NCI-H1694 treated with DMSO at 0.1 percent for 48 hours (cell line): ENCODE data around the gene SHISA7.
"Not testable (repeated sequence)": the region's sequence is repeated elsewhere in the genome, so short reads cannot be mapped to it uniquely, and the experiment has no call there.

Source experiments
- DNase-seq: peaks from one replicate; lab custom pipeline; 2025; lab: John Stamatoyannopoulos, UW

Gene SHISA7

DNA sequence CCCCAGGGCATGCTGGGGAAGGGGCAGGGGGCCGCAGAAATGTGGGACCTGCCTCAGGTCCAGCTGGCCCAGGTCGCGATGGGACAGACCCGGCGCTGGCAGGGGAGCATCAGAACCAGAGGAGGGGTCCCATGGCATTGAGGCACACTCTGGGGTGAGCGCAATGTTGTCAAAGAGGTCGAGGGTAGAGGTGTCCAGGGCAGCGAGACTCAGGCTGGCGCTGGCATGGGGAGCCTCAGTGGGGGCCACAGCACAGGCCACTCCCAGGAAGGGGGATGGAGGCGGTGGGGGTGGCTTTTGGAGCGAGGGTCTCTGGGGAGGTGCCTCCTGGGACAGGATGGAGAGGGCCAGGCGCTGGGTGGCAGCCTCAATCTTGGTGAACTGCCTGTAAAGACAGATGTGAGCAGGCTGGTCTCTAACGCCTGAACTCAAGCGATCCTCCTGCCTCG lies 20.5 kb upstream of the SHISA7 start:
- DNase-seq: no peak

DNA sequence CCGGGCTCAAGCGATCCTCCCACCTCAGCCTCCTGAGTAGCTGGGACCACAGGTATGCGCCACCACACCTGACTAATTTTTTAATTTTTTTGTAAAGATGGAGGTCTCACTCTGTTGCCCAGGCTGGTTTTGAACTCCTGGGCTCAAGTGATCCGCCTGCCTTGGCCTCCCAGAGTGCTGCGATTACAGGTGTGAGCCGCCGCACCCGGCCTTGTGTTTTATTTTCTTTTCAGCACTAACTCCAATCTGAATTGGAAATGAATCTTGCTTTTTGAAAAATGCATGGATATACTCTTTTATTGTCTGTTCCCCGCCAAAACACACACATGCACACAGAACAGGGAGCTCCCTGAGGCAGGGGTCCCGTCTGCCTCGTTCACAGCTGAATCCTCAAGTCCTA lies 19.6 kb upstream of the SHISA7 start:
- DNase-seq: no peak

DNA sequence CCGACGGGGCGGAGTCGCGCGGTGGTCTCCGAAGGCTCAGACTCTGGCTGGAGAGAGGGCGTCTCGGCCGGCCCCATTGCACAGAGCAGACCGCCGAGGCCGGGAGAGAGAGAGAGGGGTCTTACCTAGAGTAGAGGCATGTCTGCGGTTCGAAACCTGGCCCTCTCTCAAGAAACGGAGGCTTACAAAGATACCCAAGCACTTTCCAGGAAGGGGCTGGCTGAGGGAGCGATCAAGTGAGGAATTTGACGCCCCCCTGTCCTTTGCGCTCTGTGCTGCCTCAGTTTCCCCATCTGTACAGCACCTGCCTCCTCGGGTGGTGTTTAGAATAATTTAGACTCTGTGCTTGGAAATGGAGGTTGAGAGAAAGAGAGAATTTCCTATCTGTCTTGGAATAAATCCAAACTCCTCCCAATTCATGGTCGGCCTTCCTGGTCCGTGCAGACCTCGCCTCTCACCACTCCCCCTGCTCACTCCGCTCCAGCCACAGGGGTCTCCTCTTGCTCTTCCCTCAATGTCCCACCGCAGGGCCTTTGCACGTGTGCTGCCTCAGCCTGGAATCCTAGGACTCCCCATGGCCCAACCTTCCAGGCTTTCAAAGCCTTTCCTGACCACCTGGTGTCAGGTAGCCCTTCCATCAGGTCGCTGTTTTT lies 19.0 kb upstream of the SHISA7 start:
- DNase-seq: no peak

DNA sequence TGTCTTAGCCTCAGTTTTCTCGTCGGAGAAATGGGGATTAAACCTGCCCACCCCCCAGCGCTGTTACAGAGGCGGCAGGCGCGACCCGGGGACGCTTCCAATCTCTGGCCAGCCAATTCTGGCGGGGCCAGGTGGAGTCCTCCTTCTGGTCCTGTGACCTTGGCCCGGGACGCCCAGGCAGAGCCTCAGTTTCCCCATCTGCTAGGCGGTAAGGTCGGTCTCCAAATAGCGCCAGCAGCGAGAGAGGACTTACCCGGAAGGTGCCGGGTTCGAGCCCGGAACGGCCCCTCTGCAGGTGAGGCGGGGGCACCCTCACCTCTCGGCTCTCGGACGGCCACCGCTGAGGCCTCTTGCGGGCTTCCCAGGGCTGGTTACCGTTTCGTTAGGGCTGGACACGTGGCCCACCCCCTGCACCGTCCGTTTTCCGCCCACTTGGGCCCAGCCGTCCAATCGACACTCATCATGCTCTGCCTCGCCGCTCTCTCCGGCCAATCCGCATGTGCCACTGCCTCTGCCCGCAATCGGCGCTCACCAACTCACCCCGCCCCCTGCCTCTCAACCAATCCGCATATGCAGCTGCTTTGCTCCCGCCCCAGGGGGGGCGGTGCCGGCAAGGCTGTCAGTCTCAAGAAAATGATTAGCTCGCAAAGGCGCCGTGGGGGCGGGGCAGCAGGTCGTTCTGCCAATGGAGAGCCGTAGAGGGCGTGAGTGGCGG lies 18.3 kb upstream of the SHISA7 start, which contains the start of gene ISOC2:
ISOC2 (minus strand) TSS at position 384 of the 715 bp plus-strand sequence. CDS start 5,156 bp downstream, outside the sequence.
- peak; percentile 98 for DNase-seq

DNA sequence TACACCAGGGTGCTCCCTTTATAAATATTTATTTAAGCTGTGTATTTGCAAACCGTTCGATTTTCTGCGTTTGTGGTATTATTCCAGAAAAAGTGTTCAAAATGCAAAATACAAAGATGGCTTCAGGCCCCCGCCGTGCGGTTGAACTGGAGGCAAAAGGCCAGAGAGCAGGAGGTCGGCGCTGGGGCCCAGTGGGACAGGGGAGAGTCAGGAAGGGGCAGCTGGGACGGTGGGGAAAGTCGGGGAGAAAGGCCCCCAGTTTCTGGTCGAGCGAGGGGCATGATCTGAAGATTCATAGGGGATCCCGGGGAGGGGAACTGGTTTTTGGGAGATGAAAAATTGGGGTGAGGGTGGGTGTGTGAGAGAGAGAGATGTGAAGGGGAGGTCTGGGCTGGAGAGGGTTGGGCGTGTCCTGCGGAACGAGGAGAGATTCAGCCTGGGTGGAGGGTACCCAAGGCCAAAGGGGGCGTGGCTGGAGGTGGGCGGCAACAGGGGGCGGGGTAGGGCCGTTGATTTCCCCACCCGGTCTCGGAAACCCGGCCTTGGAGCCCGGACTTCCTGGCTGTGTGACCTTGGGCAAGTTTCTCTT lies 17.7 kb upstream of the SHISA7 start:
- peak; percentile 34 for DNase-seq

DNA sequence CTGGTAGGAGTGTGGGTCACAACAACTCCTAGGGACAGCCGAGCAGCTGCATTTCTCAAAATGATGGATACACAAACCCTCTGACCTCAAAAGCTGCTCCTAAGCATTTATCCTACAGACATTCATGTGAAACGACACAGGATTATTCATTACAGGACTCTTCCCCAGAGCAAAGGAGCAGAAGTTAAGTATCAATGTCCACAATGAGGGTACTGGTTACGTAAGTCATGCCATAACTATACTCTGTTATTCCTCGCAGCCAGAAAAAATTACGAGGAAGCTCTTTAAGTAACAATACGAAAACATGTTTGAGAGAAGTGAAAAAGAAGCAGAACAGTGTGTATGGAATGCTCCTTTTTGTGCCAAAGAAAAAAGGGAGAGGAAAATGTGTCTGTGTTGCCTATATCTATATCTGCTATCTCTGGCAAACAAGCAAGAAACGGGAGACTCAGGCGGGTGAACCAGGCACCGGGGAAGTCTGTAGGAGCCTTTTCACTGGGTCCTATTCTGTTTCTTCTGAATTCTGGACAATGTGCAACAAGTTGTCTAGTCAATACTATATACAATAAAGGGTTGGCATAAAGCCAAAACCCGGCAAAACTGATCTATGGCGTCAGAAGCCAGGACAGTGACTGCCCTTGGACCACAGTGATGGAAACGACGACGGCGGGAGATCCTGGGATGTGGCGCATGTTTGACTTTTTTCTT lies 17.0 kb upstream of the SHISA7 start:
- DNase-seq: no peak

DNA sequence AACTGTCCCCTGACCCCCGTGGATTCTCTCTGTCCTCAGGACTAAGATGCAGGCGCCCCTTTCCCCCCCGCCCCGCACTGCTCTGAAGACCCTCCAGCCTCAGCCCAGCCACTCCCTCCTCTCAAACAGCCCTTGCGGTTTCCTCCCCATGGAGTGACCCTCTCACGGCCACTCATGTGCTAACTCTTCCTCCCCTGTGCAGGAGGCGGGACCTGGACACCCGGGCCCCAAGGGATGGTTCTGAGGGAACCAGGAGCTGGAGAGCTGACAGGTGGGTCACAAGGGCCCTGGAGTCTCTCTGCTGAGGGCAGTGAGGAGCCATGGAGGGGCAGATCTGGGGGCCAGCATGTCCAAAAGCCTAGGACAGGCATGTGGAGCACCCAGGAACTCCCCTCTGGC lies 16.4 kb upstream of the SHISA7 start:
- no peak for DNase-seq

DNA sequence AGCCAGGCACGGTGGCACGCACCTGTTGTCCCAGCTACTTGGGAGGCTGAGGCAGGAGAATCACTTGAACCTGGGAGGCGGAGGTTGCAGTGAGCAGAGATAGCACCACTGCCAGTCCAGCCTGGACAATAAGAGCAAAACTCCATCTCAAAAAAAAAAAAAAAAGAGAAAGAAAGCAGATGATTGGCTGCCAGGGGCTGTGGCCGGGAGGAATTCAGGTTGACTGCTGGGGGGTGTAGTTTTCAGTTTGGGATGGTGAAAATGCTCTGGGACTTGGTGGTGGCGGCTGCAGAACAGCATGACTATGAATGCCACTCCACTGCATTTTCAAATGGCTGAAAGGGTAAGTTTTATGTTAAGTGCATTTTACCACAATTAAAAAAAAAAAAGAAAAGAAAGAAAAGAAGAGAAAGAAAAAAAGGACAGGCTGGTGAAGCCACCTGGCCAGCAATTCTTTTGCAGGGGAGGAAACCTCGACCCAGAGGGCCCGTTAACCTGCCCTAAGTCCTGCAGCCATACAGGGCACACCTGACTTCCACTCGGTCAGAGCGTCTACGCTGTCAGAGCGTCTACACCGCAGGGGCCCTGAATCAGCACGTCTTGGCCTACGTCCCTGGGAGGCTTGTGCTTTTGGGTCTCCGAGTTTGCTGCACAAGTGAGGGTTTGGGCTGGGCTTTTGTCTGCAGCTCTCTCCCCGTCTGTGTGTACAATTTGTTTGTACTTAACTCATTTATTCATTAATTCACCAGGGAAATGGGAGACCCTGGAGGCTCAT lies 14.8 kb upstream of the SHISA7 start:
- DNase-seq: no peak

DNA sequence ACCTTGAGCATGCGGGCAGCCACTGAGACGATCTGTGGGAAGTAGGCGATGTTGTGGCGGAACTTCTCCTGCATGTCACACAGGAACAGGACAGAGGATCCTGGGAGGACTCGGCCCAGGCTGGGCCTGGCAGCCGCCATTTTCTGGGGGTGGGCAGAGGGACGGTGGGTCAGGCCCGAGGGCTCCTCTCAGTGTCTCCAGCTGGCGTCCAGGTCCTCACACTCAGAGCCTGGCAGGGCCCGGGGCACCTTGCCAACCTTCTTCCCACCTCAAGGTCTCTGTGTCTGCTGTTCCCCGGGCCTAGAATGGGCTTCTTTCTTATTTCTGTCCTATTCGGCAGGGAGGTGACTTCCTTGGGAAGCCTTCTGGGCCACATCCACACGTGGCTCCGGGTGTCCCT lies 13.2 kb upstream of the SHISA7 start:
- no peak for DNase-seq

DNA sequence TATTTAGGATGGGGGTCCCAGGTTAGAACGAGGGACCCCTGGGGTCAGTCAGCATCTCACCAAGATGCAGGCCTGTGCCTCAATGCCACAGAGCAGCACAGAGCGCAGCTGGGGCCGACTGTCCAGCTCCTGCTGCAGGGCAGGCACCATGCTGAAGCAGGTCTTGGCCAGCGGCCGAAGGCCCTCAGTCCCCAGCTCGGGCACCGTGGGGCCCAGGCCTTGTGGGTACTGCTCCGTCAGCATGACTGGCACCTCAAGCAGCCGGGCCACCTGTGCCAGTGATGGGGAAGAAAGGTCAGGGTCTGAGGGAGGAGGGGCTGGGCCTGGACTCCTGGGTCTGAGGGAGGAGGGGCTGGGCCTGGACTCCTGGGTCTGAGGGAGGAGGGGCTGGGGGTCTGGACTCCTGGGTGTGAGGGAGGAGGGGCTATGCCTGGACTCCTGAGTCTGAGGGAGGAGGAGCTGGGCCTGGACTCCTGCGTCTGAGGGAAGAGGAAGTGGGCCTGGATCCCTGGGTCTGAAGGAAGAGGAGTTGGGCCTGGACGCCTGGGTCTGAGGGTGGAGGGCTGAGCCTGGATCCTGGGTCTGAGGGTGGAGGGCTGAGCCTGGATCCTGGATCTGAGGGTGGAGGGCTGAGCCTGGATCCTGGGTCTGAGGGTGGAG lies 12.6 kb upstream of the SHISA7 start:
- DNase-seq: no peak

DNA sequence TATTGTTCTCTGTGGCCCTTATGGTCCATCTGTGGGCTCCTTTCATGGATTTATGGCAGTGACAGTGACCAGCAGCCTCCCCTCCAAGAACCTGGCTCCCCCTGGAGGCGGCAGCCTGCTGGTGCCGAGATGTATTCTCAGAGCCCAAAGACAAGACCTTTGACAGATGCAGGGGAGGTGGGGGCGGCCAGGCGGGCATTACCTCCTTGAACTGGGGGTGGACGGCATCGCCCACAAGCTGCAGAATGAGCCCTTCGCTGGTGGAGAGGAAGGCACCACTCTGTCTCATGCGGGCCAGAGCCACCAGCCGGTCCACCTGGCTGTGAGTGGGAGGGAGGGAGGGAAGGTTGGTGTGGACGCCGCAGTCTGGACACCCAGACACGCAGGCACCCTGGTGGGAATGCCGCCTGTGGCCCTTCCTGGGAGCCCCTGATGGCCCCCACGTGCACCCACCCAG lies 11.7 kb upstream of the SHISA7 start:
- DNase-seq: peak; percentile 40

DNA sequence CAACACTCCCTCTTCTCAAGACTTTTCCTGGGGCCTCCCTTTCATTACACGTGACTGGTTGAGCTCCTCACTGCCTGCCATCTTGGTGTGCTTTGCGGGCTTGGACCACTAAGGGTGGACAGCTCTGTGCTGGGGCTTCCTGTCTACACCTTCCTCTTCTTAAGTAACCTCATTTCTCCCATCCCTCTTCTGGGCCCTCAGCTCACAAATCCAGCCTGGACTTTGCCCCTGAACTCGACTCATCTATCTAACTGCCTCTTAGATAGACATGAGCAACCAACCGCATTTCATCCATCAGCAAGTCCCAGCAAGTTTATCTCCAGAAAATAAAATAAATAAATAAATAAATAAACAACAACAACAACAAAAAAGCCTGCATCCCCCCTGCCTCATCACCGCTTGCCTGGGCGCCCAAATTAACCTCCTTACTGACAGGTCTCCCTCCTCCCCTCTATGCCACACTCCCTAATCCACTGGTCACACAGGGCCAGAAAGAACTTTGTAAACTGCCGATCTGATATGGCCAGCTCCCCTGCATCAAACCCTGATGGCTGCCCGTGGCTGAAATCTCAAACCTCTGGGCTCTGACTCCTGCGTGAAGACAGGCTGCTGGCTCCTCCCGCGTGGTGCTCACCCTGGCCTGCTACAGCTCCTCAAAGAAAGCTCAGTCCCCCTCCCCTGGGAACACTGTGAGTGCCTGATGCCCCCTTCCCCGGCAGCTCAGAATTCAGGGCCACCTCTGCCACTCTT lies 10.6 kb upstream of the SHISA7 start:
- no peak for DNase-seq

DNA sequence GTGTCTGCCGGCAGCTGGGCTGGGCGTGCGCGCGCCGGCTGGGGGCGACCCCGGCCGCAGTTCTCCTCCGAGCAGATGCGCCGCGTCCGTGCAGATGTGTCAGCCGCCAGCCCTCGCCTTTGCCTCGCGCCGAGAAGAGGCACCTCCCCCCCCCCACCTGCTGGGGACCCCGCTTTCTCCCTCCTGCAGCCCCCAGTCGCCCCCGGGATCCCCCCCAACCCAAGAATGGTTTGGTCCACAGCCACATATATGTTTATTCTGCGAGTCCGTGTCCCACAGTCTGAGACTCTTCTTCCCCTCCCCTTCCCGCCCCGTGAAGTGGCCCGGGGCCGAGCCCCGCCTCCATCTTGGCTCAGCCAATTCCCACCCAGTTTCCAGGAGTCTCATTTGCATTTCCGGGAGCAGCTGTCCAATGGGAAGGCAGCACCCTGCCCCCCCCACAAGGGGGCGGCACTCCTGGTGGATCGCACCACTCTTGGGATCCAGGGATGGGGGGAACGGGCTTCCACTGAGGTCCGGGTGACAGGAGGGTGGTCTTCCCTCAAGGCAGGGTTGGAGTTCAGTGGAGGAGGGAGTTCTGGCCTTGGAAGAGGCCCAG lies 9.7 kb upstream of the SHISA7 start:
- peak; percentile 85 for DNase-seq

DNA sequence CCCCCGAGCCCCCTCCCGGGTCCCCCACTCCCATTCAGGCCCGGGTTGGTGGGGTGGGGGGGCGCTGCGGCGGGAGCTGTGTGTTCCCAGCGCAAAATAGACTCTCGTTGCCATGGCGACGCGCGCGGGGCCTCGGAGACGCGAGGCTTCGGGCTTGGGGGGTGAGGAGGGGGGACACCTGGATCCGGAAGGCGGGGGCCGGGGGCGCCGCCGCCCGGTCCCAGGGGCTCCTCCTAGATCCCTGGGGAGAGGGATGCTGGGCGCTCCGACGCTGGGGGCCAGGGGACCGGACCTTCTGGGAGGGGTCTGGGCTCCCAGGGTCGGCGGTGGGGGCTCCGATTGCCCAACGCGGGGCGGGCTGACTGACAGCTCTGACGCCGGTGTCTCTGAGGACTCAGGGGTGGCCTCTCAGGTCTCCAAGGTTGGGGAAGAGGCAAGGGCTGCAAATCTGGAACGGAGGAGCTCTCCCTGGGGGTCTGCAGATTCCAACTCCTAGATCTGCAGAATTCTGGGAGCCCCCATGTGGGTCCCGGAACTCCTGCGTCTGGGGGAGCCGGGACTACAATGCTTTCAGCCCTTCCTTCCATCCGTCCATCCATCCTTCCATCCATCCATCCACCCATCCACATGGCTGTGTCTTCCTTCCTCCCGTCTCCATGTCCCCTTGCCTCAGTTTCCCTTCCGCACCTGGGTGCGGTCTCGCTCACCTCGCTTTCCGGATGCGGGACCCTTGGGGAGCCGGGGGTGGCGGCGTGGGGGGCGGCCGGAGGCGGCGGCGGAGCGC lies 9.1 kb upstream of the SHISA7 start:
- DNase-seq: no peak

DNA sequence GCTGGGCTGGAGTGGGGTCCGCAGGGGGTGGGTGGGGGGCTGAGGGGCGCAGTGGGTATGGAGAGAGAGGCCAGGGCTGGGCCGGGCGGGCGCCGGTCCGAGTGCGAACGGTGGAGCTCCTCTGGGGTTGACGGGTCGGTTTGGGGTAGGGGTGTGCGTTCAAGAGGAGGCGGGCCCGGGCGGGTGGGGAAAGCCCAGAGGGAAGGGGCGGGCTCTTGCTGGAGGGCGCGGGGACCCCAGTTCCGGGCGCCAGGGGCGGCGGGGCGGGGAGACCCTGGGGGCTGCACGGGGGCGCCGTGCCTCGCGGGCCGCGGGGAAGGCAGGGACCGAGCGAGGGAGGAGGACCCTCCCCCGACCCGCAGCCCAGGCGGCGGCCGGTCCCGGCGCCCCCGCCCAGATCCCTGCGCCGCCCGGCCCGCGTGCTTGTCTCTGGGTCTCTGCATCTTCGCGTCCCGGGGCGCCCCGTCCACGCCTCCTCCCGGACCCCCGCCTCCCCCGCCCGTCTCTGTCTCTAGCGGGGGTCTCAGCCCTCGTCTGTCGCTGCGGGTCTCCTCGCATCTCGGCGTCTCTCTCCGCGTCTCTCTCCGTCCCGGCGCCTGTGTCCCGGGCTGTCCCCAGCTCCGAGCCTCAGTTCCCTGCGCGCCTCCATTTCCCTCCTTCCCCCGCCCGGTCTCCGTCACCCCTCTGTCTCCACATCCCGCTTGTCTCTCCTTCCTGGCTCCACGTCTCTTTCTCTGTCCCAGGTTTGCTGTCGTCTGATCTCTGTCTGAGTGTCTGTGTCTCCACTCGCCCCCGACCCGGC lies 8.3 kb upstream of the SHISA7 start:
- no peak for DNase-seq

DNA sequence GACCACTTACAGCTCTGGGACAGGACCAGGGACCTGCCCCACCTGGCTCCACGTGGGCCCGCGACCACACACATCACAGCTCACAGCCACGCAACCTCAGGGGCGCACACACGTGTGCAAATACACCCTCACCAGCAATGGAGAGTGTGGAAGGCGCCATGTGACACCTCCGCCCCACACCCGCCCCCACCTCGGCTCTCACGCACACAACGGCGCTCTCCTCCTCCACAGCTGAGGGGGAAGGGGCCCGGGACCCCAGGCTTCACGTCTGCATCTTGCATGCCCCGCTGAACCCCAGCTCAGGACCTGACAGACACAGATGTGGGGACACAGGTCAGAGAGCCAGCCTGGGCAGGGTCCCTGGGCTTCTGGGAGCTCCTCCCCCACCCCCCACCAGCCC lies 6.4 kb upstream of the SHISA7 start:
- DNase-seq: no peak

DNA sequence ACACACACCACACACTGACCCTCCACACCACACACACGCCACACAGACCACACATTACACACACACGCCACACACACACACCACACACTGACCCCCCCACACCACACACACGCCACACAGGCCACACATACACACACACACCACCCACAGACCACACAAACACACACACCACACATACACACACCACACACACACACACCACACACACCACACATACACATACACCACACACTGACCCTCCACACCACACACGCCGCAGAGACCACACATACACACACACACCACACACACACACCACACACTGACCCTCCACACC lies 5.0 kb upstream of the SHISA7 start:
- not testable (repeated sequence) for DNase-seq

DNA sequence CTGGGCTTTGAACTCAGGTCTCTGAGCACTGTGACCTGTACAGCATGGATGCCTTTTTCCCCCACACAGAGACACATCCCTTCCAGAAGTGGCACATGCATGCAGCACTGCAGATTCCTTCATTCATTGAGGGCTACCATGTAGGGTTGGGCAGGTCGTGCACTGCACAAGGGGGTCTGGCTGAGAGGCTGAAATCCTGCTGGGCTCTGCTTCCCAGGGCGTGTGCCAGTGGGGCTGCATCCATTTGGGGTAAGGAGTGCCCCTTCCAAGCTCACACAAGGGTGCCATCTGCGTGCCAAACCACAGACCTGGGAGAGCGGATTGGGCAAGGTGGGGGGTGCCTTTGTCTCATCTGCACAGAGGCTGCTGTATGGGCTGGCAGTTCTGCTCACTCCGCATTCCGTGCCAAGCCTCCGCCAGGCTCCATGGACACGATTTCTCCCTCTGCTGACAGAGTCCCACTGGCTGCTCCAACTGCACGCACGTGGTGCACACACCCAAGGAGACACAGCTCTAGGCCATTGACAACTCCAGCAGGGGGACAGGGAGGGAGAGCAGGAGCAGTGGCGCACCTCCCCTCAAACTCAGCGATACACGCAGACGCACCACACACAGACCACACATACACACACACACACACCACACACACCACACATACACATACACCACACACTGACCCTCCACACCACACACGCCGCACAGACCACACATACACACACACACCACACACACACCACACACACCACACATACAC lies 4.5 kb upstream of the SHISA7 start:
- peak; percentile 31 for DNase-seq
